Subcutaneous abdominal adipose tissue (tissue), 5 donors: ENCODE data around the gene CALHM5.
A peak's percentile ranks its signal among the peaks of the same experiment; 100 is the strongest.

Experiments
- H3K27ac ChIP-seq: one replicate; pipeline ENCODE4 v1.7.0; 2013; ENCODE audit warnings: low read depth, mild to moderate bottlenecking, inconsistent platforms, low read length, moderate library complexity
- H3K27me3 ChIP-seq, 5 donors: one replicate each; pipeline ENCODE4 v1.7.0; 2013; ENCODE audit warnings: low read length in 5 of 5, inconsistent platforms in 1 of 5; ENCODE audit not compliant: control insufficient read depth in 5 of 5, insufficient read depth in 4 of 5
- H3K36me3 ChIP-seq, 5 donors: one replicate each; pipeline ENCODE4 v1.7.0; 2013; ENCODE audit warnings: low read length in 5 of 5; ENCODE audit not compliant: control insufficient read depth in 5 of 5, insufficient read depth in 5 of 5
- H3K4me1 ChIP-seq, 5 donors: one replicate each; pipeline ENCODE4 v1.7.0; 2013; ENCODE audit warnings: low read length in 5 of 5, mild to moderate bottlenecking in 3 of 5, moderate library complexity in 1 of 5; ENCODE audit not compliant: control insufficient read depth in 5 of 5, insufficient read depth in 5 of 5
- H3K4me3 ChIP-seq, 5 donors: one replicate each; pipeline ENCODE4 v1.7.0; 2013; ENCODE audit warnings: low read length in 5 of 5, low read depth in 1 of 5
- H3K9ac ChIP-seq, 5 donors: one replicate each; pipeline ENCODE4 v1.7.0; 2013; ENCODE audit warnings: low read length in 5 of 5, mild to moderate bottlenecking in 4 of 5, moderate library complexity in 3 of 5
- H3K9me3 ChIP-seq, 5 donors: one replicate each; pipeline ENCODE4 v1.7.0; 2013; ENCODE audit warnings: low read length in 5 of 5; ENCODE audit not compliant: control insufficient read depth in 5 of 5
- donor health status: healthy.
- donor health status: healthy.
- donor health status: healthy.
- donor health status: healthy.
- donor health status: healthy.

Gene CALHM5

GRCh38 chr6:116562019-116562403 lies 50.6 kb downstream of the CALHM5 start:
- Histone ChIP-seq H3K27ac (no peak overlapping the region), H3K36me3 (no peaks in the 10 kb centered on the region), H3K9ac (no peak overlapping the region), H3K27me3 (no peaks in the 10 kb centered on the region), H3K4me3 (no peak overlapping the region), H3K4me1 (peaks cover 3 to 13% (median 7%) of the 10 kb centered on the region in 5 donors), H3K9me3 (no peaks in the 10 kb centered on the region)

- Histone ChIP-seq H3K27ac (no peak overlapping the region), H3K36me3 (no peaks in the 10 kb centered on the region), H3K4me1 (peaks cover 3 to 13% (median 7%) of the 10 kb centered on the region in 5 donors), H3K4me3 (no peak overlapping the region), H3K9me3 (no peaks in the 10 kb centered on the region), H3K27me3 (no peaks in the 10 kb centered on the region), H3K9ac (no peak overlapping the region)
Observed at GRCh38 chr6:116562614-116563013, 51.2 kb downstream of the CALHM5 start.

- Histone ChIP-seq H3K36me3 (no peaks in the 10 kb centered on the region), H3K27me3 (no peaks in the 10 kb centered on the region), H3K4me1 (peaks cover 3 to 13% (median 7%) of the 10 kb centered on the region in 5 donors), H3K9ac (no peak overlapping the region), H3K9me3 (no peaks in the 10 kb centered on the region), H3K4me3 (no peak overlapping the region), H3K27ac (no peak overlapping the region)
Observed at GRCh38 chr6:116563830-116564229, 52.4 kb downstream of the CALHM5 start.

- Histone ChIP-seq H3K9me3 (no peaks in the 10 kb centered on the region), H3K4me3 (no peak overlapping the region), H3K36me3 (no peaks in the 10 kb centered on the region), H3K27me3 (no peaks in the 10 kb centered on the region), H3K27ac (no peak overlapping the region), H3K4me1 (peaks cover 3 to 13% (median 7%) of the 10 kb centered on the region in 5 donors), H3K9ac (peak overlapping the region in 1 of 5 donors; percentile 62)
Observed at GRCh38 chr6:116564311-116564710, 52.9 kb downstream of the CALHM5 start.

GRCh38 chr6:116564921-116565872 lies 53.8 kb downstream of the CALHM5 start:
- Histone ChIP-seq H3K27me3 (no peaks in the 10 kb centered on the region), H3K36me3 (no peaks in the 10 kb centered on the region), H3K27ac (no peak overlapping the region), H3K4me1 (peaks cover 3 to 16% (median 12%) of the 10 kb centered on the region in 5 donors), H3K4me3 (peak overlapping the region; percentile 40 to 75 (median 56)), H3K9ac (peak overlapping the region in 4 of 5 donors; percentile 50 to 65 (median 58)), H3K9me3 (no peaks in the 10 kb centered on the region)

- Histone ChIP-seq H3K9ac (no peak overlapping the region), H3K36me3 (no peaks in the 10 kb centered on the region), H3K27me3 (no peaks in the 10 kb centered on the region), H3K27ac (no peak overlapping the region), H3K4me3 (no peak overlapping the region), H3K4me1 (peaks cover 8 to 37% (median 29%) of the 10 kb centered on the region in 5 donors), H3K9me3 (no peaks in the 10 kb centered on the region)
Observed at GRCh38 chr6:116568111-116568510, 56.7 kb downstream of the CALHM5 start.

- no peaks in the 10 kb centered on the region for H3K36me3 ChIP-seq
- no peaks in the 10 kb centered on the region for H3K27me3 ChIP-seq
- H3K9me3 ChIP-seq = no peaks in the 10 kb centered on the region
- no peak overlapping the region for H3K9ac ChIP-seq
- peaks cover 8 to 38% (median 34%) of the 10 kb centered on the region in 5 donors for H3K4me1 ChIP-seq
- H3K27ac ChIP-seq = no peak overlapping the region
- no peak overlapping the region for H3K4me3 ChIP-seq
Observed at GRCh38 chr6:116568821-116569755, 57.6 kb downstream of the CALHM5 start.

- H3K4me1 ChIP-seq = peaks cover 5 to 29% (median 27%) of the 10 kb centered on the region in 5 donors
- H3K36me3 ChIP-seq = peaks cover 0 to 5% (median 0%) of the 10 kb centered on the region in 5 donors
- H3K9ac ChIP-seq = peak within 1 kb of the TSS; percentile 95 to 100 (median 99)
- H3K27me3 ChIP-seq = no peaks in the 10 kb centered on the region
- no peaks in the 10 kb centered on the region for H3K9me3 ChIP-seq
- peak within 1 kb of the TSS; percentile 93 to 99 (median 97) for H3K4me3 ChIP-seq
- H3K27ac ChIP-seq = peak within 1 kb of the TSS; percentile 82
Observed at GRCh38 chr6:116570856-116571682, 59.6 kb downstream of the CALHM5 start, which contains the start of gene RWDD1. Gene RWDD1, plus strand, starts transcription at chr6:116571504. Its CDS starts 79 bp downstream, at chr6:116571583.

GRCh38 chr6:116571683-116572000 lies 60.2 kb downstream of the CALHM5 start:
- Histone ChIP-seq H3K36me3 (peaks cover 0 to 8% (median 0%) of the 10 kb centered on the region in 5 donors), H3K4me3 (peak overlapping the region; percentile 85 to 99 (median 94)), H3K4me1 (peaks cover 5 to 29% (median 27%) of the 10 kb centered on the region in 5 donors), H3K27ac (peak overlapping the region; percentile 82), H3K9me3 (no peaks in the 10 kb centered on the region), H3K9ac (peak overlapping the region; percentile 85 to 99 (median 95)), H3K27me3 (no peaks in the 10 kb centered on the region)
